Suprapubic skin (tissue), 4 donors: ENCODE data around the gene ARID1B.

ENCODE experiments used
- CTCF ChIP-seq, 2 donors: fragments of 200-600 bp in 1 of 2; fragments of 450-650 bp in 1 of 2; sonication (generic) in 1 of 2; IDR thresholded peaks; one replicate each; pipeline ENCODE4 v1.5.1; 2016 to 2019; ENCODE audit warnings: antibody characterized with exemption in 2 of 2, mild to moderate bottlenecking in 1 of 2, moderate library complexity in 1 of 2
- EP300 ChIP-seq: sonication (generic); formaldehyde crosslinking; IDR thresholded peaks from one replicate; pipeline ENCODE4 v1.6.1; 2017; ENCODE audit warnings: antibody characterized with exemption
- POLR2A ChIP-seq, 2 donors: fragments of 450-650 bp; IDR thresholded peaks; one replicate each; pipeline ENCODE4 v1.6.1; 2017; ENCODE audit warnings: antibody characterized with exemption in 2 of 2, mild to moderate bottlenecking in 2 of 2, moderate library complexity in 2 of 2
- POLR2AphosphoS5 ChIP-seq, 3 donors: sonication (generic); formaldehyde crosslinking; IDR thresholded peaks; one replicate each; pipeline ENCODE4 v1.6.1; 2017; ENCODE audit warnings: antibody characterized with exemption in 3 of 3

DNA sequence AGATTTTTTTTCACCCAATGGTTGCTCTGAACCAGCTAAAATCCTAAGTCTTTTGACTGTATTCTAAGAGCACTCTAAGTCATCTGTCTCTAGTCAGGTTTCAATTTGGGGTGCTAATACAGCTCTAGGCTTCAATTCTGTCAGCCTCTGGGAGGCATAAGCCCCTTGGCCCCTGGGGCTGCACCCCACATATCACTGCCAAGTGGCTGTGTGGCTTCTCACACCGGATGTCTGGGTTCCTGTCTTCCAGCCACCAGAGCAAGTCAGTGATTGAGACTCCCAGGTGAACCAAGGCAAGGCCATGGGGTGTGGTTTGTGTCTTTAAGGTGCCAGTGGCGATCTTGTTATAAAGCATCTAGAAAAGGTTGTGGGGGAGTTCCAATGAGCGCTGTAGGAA, 409.6 kb downstream of the ARID1B start:
- TF ChIP-seq CTCF (IDR thresholded peaks at IDR 0.05), result no peak
- no peak for TF ChIP-seq POLR2A (IDR thresholded peaks at IDR 0.05)
- TF ChIP-seq EP300, result no peak
- TF ChIP-seq POLR2AphosphoS5 (IDR thresholded peaks at IDR 0.05), result no peak
